G401 (cell line): ENCODE measurements around the gene ZNF594. TPM values are rescaled to one million over a fixed set of nuclear protein-coding genes. Genes with fewer than 3 reads are reported as not detected.
"Not testable (repeated sequence)": the region's sequence is repeated elsewhere in the genome, so short reads cannot be mapped to it uniquely, and the experiment has no call there.

Experiments used
- DNase-seq: peaks from one replicate; pipeline ENCODE4 v3.0.0-alpha.2; 2015; ENCODE audit warnings: low spot score
- in situ Hi-C: cut with HindIII; loops from 2 replicates; pipeline ENCODE4 v1.10.0; 2016; ENCODE audit warnings: low sequenced_read_pairs, mixed read lengths
- total RNA-seq: library from RNA; depleted of rRNA; stranded (reverse); fragments of >200 nt; shearing (Covaris generic); gene quantifications from 2 replicates; pipeline ENCODE4 v1.2.3, GENCODE V29; 2014; rRNA removed

ZNF594 gene
- 9.1 and 18.1 TPM in 2 replicates for total RNA-seq

DNA sequence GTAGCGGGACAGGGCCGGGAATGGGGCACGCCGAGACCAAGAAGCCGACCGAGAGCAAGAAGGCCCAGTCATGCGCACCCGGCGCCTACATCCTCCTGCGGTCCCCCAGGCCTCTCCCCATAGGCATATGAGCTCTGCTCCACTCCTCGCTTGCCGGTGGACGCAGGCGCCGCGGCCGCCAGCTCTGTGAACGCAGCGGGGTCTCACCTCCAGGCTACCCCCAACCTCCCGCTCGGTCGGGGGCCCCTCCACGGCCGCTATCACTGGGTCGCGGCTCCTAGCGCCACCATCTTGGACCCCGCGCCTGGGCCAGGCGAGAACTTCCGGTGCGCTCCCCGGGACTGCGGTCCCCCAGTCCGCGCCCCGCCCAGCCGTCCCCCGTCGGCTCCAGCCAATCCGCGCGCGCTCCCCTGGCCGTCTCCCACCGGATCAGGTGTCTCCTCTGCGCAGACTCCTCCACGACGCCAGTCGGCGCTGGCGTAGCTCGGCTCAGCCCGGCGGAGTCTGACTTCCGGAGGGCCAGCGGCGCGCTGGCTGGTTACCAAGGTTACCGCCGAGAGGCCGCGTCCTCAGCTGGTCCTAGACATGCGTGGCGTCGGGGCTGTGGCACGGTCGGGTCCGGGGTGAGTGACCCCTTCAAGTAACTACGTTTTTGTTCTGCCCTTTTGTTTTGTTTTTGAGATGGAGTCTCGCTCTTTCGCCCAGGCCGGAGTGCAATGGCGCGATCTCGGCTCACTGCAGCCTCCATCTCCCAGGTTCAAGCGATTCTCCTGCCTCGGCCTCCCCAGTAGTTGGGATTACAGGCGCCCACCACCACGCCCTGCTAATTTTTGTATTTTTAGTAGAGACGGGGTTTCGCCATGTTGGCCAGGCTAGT lies at the start of gene ZNF594:
TSS of gene ZNF594 (minus strand) at position 328 of the 877 bp plus-strand sequence. CDS start 7,612 bp downstream, outside the sequence.
- in situ Hi-C loops: no loop called here
- DNase-seq: peak; percentile 93

DNA sequence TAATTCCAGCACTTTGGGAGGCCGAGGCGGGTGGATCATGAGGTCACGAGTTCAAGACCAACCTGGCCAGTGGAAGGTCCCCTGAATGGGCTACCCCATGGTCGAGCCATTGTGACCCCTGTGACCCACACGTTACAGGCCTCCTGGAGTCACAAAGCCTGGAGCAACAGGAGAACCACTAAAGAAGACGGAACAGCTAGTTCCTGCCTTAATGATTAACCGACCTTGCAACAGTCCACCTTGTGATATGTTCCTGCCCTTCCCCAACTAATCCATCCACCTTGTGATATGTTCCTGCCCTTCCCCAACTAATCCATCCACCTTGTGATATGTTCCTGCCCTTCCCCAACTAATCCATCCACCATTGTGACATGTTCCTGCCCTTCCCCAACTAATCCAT lies 48.1 kb upstream of the ZNF594 start:
- DNase-seq, in situ Hi-C loops: not testable (repeated sequence)

DNA sequence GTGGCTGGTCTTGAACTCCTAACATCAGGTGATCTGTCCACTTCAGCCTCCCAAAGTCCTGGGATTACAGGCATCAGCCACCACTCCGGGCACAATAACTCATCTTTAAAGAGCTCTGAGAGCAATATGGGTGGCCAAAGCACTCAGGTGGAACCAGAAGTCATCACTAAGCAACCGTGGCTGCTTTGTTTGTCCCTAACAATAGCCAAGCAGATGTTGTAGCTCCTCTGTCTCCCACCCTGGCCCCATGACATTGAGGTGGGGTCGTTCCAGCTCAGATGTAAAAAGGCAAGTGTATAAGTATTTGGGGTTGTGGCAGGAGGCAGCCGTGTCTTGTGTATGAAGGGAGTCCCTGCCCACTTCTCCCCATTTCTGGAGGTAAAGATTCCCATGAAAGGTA lies 46.7 kb upstream of the ZNF594 start:
- no peak for DNase-seq
- in situ Hi-C loops: no loop called here

DNA sequence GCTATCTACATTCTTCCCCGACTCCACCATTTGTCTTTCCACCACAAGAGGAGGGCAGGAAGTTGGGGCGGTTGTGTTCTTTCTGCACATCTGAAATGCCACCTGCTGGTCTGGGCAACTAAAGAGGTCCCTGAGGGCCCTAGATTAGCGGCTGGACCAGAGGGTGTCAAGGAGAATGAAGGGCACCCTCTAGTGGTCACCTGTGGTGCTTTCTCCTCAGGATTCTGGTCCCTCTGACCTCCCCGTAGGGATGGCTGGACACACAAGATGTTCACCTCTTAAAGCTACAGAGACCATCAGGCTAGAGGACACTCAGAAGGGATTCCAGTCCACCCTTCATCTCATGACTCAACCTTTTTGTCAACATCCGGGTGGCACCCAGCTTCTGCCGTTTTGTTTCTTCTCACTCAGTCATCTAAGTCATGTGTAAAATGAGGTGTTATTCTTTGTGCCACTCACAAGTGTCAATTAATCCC lies 45.9 kb upstream of the ZNF594 start:
- in situ Hi-C loops: no loop called here
- DNase-seq: peak; percentile 43

DNA sequence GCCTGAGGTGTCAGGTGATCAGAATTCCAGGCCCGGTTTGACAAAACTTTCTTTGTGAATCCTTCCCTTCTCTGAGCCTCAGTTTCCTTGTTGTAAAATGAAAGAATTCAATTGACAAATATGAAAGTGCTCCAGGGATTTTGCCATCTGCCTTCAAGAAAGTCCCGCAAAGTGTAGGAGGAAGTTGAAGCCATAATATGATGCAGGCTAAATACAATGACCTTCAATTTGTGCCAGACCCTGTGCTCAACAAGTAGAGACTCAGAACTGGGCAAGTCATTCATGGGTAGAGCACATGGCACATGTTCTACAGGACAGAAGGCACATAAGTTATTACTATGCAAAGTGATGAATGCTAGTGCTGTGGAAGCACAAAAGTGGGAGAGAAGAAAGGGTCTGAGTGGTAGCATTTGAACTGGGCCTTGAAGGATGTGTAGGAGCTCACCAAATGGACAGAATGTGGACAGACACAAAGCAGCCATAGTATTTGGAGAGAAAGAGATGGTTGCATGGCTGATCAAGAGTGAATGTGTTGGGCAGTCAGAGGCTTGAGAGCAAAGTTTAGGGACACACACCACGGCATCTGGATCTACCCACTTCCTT lies 45.4 kb upstream of the ZNF594 start:
- DNase-seq: no peak
- in situ Hi-C loops: no loop called here

DNA sequence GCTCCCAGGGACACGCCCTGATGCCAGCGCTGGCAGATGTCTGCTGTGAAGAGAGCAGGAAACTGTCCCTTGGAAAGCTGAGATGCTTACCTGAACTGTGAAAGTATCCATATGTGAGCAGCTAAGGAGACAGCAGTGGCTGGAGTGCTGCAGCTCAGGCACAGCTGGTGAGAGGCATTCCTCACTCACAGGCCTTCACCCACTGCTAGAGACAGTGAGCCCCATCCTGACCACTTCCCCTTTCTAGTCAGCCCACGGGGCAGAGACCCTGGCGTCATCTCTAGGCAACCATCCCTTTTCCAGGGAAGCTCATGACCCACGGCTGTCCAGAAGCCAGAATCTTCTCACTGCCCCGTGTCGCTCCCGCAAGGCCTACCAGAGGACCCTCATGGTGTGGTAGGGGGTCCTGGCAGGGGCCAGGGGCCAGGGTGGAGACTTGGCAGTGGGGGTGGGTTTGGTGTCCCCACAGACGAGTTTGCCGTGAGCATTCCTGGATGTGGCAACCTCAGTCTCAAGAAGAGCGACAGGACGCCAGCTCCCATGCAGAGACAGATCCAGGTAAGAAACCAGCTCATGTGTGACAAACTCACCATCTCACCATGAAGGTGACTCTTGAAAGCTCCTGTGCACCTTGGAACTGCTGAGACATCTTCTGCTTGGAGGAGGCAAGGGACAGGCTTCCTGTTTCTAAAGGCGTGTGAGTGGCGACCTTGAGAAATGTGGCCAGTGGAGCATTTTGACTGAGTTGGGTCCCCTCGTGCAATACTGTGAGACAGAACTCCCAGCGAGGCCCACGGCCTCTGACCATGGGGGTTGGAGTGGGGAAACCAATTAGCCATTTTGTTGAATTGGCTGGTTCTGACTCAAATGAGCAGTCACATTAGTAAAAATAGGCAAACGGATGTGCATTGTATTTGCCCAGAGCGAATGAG lies 43.2 kb upstream of the ZNF594 start, which contains the start of gene SCIMP:
TSS of gene SCIMP (minus strand) at position 216 of the 932 bp plus-strand sequence. CDS start at position 111, 105 bp downstream.
- DNase-seq: no peak
- in situ Hi-C loops: no loop called here

DNA sequence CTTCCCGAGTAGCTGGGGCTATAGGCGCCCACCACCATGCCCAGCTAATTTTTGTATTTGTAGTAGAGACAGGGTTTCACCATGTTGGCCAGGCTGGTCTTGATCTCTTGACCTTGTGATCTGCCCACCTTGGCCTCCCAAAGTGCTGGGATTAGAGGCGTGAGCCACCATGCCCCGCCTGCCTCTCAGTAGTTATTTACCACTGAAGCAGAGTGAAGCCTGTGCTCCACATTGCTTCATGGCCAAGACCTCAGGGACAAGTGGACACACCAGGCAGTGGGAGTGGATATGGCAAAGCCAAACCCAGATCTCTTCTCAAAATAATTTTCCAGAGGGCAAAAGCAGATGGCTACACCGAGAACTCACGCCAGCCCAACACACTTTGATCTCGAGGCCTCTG lies 41.8 kb upstream of the ZNF594 start:
- DNase-seq, in situ Hi-C loops: not testable (repeated sequence)

DNA sequence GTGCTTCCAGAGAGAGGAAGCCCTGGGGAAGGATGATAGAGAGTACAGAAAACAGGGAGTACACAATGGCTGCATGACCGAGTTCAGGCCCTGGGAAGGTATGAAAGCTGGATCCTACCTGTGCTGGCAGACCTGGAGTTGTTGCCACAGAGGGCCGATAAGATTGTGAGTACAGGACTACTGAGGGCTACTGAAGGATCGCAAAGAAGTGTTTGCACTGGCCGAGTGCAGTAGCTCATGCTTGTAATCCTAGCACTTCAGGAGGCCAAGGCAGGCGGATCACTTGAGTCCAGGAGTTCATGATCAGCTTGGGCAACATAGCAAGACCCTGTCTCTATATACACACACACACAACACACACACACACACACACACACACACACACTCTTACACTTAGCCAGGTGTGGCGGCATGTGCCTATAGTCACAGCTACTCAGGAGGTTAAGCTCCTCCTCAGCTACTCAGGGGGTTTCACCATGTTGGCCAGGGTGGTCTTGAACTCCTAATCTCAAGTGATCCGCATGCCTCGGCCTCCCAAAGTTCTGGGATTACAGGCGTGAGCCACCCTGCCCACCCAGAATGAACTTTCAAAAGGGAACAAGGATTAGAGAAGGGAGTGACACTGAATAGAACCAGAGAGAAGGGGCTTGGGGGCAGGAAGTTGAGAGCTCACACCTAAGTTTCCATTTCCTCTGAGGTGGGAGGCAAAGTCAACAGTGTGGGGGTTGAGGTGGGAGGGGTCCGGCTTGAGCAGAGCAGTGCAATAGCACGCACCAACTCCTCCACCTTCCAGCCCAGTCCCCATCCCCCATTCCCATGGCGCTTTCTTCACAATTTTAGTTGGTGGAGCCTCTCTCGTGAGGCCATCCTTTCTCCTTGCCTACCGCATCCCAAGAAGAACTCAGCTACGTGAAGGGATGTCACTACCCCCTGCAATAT lies 35.5 kb upstream of the ZNF594 start:
- no peak for DNase-seq
- in situ Hi-C loops: no loop called here

DNA sequence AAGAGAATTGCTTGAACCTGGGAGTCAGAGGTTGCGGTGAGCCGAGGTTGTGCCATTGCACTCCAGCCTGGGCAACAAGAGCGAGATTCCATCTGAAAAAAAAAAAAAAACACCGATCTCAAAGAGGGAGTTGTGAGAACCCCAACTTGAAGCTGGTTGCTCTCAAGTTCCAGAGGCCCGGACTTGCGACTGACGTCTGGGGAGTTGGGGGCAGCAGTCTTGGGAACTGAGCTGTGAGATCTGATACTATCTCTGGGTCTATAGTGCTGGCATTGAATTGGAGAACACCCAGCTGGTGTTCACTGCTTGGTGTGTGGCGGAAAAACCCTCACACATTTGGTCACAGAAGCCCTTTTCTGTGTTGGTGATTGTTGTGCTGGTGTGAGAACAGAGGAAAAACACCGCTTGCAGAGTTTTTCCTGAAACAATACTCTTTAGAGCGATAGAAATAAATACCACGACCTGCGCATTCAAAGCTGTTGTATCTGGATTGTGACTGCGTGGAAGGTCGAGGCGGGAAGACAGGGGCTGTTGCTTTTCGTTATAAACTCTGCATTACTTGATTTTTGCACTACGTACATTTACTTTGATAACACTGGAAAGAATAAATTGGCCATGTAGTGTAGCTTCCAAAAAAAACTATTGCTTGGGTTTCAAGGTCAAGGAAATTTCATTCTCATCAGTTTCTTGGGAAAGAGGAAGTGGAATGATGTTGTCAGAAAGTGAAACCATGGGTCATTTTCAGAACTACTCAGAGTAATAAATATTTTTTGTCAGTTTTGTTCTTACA lies 34.2 kb upstream of the ZNF594 start:
- in situ Hi-C loops: no loop called here
- DNase-seq: no peak

DNA sequence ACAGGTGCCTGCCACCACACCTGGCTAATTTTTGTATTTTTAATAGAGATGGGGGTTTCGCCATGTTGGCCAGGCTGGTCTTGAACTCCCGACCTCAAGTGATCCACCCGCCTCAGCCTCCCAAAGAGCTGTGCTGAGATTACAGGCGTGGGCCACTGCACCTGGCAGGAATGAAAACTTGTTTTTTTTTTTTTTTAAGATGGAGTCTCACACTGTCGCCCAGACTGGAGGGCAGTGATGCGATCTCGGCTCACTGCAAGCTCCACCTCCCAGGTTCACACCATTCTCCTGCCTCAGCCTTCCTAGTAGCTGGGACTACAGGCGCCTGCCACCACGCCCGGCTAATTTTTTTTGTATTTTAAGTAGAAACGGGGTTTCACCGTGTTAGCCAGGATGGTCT lies 30.2 kb upstream of the ZNF594 start:
- DNase-seq, in situ Hi-C loops: not testable (repeated sequence)

DNA sequence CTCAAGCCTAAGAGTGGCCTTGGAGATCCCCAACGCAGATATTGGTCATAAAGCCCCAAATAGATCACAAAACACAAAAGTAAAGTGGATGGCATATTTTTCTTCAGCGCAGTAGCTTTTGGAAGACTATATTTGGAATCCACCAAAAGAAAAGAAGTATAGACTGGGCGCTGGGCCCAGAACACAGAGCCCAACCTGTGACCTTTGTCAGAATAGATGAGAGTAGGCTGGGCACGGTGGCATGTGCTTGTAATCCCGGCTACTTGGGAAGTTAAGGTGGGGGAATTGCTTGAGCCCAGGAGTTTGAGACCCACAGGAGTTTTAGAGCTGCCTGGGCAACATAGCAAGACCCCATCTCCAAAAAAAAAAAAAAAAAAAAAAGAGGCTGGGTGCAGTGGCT lies 28.4 kb upstream of the ZNF594 start:
- no peak for DNase-seq
- in situ Hi-C loops: no loop called here

DNA sequence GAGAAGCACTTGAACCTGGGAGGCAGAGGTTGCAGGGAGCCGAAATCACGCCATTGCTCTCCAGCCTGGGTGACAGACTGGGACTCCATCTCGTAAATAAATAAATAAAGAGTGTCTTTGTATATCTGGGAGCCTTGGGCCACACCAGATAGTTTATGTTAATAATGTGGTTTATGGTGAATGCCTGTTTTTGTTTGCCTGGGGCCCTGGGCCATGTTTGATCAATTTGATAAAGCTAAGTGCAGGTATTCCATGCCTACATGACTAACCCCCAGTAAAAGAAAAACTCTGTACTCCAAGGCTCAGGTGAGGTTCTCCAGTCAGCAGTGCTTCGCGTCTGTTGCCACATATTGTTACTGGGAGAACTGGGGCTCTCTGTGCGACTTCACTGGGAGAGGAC lies 27.9 kb upstream of the ZNF594 start:
- in situ Hi-C loops: no loop called here
- no peak for DNase-seq

DNA sequence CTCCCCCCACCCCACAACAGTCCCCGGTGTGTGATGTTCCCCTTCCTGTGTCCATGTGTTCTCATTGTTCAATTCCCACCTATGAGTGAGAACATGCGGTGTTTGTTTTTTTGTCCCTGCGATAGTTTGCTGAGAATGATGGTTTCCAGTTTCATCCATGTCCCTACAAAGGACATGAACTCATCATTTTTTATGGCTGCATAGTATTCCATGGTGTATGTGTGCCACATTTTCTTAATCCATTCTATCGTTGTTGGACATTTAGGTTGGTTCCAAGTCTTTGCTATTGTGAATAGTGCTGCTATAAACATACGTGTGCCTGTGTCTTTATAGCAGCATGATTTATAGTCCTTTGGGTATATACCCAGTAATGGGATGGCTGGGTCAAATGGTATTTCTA lies 25.9 kb upstream of the ZNF594 start:
- in situ Hi-C loops, DNase-seq: not testable (repeated sequence)

DNA sequence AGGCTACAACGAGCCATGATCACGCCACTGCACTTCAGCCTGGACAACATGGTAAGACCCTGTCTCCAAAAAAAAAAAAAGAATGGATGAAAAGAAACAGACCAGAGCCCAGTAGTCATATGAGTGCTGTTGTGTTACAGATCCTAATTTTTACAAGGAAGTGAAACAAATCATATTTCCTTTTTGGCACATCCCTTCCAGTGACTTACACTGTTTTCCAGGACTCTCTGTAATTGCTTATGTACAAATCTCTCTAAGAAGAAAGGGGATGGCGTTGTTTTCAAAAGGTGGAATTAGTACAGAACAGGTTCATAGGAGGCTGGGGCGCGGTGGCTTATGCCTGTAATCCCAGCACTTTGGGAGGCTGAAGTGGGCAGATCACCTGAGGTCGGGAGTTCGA lies 19.8 kb upstream of the ZNF594 start:
- in situ Hi-C loops: no loop called here
- no peak for DNase-seq

DNA sequence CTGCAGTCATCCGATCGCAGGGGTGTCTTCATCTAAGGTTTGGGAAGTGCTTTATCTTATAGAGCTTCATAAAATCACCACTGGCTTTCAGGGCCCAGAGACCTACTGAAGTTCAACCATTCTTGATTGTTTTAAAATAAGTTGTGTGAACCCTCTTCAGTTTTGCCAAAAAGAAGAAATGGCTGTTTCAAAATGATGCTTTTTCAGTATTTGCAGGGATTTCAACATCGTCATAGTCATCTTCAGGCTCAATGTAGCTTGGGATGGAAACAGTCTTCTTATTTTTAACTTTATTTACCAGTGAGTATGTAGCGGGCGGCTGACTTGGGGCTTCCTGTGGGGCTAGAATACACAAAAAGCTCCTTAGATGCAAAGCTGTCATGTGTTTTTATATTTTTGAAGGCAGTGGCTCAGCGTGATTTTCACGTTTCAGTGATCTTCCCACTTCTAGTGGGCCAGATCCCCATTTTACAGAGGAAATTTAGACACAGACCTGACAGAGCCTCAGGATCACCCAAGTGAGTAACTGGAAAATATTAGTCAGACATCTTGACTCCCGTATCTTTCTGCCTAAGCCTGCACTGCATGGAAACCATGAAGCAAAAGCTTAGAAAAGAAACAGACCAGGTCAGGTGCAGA lies 19.1 kb upstream of the ZNF594 start:
- no peak for DNase-seq
- in situ Hi-C loops: no loop called here

DNA sequence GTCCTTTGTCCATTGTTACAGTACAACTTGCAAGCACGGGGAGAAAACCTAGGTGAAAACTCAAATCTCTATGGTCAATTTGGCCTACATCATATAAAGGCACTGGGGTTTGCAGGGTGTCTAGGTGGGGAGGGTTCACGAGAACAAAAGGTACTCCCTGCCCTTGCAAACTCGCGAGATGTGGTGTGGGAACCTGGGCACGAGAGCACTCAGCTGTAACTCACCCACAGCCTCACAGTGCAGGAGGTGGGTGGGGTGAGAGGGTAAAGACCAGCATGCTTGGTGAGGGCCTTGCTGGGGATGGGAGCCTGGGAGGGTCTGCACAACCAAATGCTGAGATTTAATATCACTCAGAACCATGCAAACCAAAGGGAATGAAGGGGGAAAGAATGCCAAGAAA lies 18.4 kb upstream of the ZNF594 start:
- no peak for DNase-seq
- in situ Hi-C loops: no loop called here

DNA sequence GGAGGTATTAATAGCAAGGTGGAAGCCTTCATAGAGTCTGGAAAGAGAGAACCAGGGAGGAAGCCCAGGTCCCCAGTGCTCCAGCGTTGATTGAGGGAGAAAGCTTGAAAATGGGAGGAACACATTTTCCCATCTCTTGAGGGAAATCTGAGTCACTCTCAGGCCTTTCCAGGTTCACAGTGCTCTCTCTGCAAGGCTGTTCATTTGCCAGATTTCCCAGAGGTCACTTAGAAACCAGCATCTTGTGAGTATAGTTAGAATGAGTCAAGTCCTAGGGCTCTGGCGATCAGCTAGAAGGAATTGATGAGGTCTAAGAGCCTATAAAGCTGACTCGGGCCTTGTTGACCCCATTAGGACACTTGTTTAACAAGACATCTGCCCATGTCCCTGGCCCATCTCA lies 17.7 kb upstream of the ZNF594 start:
- in situ Hi-C loops: no loop called here
- no peak for DNase-seq
